ENCODE measurements around the gene STEAP3.

Gene STEAP3

DNA sequence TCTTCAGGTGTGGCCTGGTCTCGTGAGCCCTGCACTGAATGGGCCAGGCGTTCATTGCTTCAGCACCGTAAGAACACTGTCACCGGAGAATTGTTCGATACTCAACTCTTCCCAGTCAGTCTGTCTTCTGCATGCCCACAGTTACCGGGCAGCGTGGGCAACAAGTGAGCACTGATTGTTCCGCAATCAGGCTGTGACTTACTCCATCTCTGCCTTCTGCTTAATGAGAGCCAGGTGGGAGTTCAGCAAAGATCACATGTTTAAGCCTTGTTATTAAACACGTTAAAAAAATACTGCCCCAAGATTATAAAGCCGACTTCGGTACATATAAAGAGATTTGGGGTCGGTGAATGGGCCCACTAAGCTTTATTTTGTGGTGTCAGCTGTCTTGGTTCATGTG, 3.7 kb downstream of the STEAP3 start:
- no peak for DNase-seq

- no peak for DNase-seq
Measured at GRCh38 chr2:119228136-119228535, 4.5 kb downstream of the STEAP3 start.

DNA sequence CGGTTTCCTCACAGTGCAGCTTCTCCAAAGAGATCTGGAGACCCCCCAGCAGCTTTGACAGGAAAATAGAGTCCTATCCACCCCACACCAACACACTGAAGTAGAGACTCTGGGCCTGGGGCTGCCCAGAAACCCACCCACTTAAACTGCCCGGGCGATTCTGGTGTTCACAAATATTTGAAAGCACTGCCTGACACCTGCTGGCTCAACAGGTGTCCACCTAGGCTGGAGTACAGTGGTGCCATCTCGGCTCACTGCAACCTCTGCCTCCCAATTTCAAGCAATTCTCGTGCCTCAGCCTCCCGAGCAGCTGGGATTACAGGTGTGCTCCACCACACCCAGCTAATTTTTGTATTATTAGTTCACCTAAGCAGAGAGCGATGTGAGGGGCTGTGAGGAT, 5.3 kb downstream of the STEAP3 start:
- DNase-seq: no peak

- no peak for DNase-seq
Measured at GRCh38 chr2:119229716-119230115, 6.1 kb downstream of the STEAP3 start.

GRCh38 chr2:119230219-119231185, 6.9 kb downstream of the STEAP3 start:
- no peak for DNase-seq

GRCh38 chr2:119231975-119232665, 8.5 kb downstream of the STEAP3 start:
- DNase-seq: no peak

DNA sequence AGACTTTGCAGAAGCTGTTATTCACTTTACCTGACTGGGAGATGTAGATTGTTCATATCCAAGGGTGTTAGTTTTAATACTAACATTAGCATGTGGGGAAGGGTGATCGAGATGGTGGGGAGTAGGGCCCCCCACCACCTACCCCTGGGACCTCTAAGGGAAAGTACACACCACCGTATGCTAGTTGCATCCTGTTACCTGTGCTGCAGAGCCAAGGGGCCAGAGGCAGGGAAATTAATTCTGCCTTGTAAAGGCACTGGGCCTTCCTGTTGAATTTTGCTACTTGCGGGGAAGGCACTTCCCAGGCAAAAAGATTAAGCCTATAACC, 9.0 kb downstream of the STEAP3 start:
- no peak for DNase-seq

GRCh38 chr2:119233326-119234020, 9.8 kb downstream of the STEAP3 start:
- no peak for DNase-seq

DNA sequence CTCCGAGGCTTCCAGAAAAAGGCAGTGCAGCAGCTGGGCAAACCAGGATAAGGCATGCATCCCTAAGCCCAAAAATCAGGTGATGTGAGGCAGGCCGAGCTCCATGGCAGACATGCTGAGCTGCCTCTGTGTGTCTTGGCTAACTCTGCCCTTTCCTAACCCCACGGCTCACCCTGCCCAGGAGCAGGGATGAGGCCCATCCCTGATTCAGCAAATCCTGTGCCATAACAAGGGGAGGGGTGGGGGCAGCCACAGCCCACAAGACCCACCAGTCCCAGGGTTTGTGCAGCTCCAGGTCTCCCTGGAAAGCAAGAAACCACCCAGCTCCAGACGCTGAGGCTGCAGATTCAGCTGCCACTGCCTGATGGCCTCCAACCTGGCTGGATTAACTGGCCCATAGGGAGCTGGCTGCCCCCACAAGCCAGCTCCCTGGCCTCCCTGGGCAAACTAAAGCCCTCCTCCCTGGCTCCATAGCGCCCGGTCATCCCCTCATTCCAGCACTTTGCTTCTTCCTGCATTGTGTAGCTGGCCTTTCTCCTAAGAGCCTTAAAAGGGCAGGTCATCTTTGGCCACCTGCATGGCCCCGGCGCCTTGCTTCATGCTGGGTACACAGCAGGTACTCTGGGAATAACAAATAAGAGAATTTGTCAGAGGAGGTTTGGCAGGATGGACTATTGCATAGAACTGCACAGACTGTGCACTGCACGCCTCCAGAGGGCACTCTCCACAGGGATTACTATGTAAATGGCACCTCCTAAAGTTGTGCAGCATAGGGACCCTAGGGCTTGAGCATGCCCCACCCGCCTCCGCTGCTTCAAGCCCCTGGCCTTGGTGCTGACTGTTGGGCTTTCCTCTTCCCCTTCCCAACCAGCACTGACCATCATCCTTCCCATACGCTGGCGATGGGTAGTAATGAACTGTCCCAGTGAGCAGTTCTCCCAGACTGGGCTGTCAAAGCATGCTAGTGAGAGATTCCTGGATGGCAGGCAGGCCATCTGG, 10.7 kb downstream of the STEAP3 start:
- no peak for DNase-seq

GRCh38 chr2:119236796-119237195, 13.2 kb downstream of the STEAP3 start:
- no peak for DNase-seq

DNA sequence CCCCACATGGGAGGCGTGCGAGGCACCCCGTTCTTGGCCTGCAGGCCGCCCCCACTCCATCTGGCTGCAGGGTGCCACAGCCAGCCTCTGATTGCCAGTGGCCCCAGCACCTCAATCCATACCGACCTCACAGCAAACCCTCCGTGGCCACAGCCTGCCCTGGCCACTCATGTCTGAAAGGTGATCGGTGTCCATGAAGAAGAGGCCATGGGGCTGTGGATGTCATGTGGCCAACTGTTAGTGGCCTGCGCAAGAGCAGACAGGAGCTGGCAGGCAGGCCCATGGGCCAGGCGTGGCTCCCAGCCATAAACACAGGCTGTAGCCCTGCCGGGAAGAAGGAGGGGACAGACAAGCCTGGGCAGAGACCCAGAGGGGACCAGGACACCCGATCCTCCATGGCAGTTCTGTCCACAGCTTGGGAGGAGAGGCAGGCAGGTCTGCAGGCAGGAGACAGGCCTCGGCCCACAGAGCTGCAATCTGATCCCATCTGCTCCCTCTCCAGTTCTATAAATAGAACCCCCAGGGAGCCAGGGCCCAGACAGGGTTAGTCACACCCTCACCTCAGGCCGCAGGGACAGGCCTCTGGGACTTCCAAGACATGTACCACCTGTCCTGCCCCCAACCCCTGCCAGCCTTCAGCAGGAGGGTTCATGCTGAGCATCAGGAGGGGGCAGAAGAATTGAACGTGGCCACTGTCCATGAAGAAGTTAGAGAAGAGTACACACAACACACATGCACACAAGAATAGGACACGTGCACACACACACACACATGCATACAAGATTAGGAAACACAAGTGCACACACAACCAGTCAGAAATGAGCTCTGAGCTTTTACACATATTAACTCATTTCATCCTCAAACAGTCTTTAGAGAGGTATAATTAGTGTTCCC, 16.9 kb downstream of the STEAP3 start:
- peak in 1 of 2 donors; percentile 18 for DNase-seq

DNA sequence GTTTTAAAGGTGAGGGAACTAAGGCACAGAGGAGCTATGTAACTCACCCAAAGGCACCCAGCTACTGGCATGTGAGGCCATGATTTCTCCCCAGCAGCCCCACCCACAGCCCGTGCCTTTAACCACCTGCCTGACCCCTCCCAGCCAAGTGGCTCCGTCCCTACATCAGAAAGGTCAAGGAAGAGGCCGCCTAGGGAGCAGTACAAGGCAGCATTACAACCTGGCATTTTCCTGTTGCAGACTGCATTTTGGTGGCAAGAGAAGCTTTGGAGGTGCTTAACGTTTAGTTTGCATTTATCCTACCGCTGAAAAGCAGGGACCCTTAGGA, 17.5 kb downstream of the STEAP3 start:
- DNase-seq: no peak

DNA sequence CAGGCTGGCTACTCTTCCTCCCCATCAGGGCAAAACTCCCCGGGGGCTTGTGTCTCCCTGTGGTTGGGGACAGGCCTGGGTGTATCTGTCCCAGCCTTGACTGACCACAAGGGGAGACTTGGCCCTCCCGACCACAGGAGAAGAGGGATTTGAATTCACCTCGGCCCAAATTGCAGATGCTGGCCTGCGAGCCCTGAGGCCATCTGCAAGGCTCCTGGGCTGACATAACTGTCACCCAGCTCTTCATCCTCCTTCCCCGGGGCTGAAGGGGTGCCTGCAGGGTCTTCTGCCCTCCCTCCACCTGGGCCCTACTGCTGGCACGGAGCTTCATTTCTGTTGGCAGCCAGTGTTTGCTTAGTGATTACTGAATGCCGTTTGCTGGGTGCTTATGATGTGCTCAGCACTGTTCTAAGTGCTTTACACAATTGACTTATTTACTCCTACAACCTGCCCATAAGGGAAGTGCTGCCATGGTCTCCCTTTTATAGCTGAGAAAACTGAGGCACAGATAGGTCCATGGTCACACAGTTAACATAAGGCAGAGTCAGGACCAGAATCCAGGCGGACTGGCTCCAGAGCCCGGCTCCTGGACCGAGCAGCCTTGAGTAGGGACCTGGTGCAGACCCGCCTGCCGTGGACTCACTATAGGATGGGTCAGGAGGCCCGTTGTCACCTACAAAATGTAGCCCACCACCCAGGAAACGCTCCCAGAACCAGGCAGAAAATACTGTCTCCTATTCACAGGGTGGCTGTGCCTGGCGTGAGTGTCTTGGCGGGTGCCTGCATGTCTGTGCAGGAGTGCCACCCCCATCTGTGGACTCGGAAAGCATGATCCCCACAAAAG, 18.9 kb downstream of the STEAP3 start:
- DNase-seq: no peak

GRCh38 chr2:119243621-119244020, 20.0 kb downstream of the STEAP3 start:
- DNase-seq: no peak

DNA sequence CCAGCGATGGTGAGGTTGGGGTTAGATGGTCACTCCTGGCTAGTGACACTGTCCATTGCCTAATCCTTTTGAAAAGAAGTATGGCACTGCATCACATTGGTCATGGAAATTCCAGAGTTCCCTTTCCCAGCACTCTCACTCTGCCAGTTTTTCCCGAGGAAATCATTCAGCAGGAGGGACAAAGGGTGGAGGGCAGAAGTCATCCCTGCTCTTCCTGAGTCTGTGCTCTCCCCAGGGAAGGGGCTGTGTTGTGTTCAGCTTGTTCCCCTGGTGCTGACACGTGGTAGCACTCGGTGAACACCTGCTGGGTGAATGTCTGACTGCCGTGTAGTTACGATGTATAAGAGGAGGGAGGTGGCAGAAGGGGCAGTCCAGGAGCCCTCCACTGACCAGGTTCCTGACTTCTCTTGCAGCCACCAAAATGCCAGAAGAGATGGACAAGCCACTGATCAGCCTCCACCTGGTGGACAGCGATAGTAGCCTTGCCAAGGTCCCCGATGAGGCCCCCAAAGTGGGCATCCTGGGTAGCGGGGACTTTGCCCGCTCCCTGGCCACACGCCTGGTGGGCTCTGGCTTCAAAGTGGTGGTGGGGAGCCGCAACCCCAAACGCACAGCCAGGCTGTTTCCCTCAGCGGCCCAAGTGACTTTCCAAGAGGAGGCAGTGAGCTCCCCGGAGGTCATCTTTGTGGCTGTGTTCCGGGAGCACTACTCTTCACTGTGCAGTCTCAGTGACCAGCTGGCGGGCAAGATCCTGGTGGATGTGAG, 21.6 kb downstream of the STEAP3 start:
- no peak for DNase-seq

- DNase-seq: no peak
Measured at GRCh38 chr2:119245841-119246230, 22.2 kb downstream of the STEAP3 start.

DNA sequence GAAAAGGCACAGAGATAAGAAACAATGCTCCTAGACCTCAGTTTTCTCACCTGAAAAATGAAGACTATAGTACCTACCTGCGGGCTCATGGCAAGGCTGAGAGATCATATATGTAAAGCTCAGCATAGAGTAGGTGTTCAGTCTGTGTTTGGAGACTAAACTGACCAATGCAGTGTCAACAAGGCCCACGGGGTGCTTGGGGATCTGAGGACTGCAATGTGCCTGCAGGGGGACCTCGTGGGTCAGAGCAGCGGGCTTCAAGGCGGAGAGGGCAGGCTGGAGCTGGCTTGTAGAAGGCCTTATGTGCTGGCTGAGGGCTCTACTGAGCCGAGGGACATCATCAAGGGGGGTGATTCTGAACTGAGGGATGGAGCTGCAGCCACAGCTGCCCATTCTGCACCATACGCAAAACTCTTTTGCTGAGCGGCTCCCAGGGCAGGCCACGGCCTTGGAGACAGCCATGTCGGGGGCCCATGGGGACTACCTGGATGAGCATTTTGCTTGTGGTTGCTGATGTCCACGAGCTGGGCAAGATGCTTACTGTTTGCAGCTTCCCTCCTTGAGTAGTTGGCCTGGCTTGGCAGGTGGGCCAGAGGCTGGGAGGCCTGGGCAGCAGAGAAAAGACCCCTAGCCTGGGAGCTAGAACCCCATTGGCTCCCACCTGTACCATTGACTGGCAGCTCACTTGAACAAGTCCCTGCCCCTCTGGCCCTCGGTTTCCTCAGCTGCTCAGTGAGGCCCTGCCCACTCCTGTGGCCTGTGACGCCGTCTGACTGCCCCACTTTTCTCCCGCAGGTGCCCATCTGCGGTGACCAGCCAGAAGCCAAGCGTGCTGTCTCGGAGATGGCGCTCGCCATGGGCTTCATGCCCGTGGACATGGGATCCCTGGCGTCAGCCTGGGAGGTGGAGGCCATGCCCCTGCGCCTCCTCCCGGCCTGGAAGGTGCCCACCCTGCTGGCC, 23.5 kb downstream of the STEAP3 start:
- no peak for DNase-seq

DNA sequence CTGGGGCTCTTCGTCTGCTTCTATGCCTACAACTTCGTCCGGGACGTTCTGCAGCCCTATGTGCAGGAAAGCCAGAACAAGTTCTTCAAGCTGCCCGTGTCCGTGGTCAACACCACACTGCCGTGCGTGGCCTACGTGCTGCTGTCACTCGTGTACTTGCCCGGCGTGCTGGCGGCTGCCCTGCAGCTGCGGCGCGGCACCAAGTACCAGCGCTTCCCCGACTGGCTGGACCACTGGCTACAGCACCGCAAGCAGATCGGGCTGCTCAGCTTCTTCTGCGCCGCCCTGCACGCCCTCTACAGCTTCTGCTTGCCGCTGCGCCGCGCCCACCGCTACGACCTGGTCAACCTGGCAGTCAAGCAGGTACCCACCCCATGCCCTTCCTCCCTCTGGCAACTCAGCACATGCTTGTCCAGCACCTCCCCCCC, 24.2 kb downstream of the STEAP3 start:
- DNase-seq: no peak
